Esophagus squamous epithelium (tissue), 5 donors: ENCODE data around the gene KCNQ1. TPM values are rescaled to one million over a fixed set of nuclear protein-coding genes. Genes with fewer than 3 reads are reported as not detected.

Experiments
- DNase-seq: peaks from one replicate; lab custom pipeline; 2025; lab: John Stamatoyannopoulos, UW
- H3K27ac ChIP-seq, 4 donors: fragments of 200-600 bp; sonication (generic); one replicate each; pipeline ENCODE4 v1.5.1; 2016 to 2019; ENCODE audit warnings: mild to moderate bottlenecking in 1 of 4
- H3K27me3 ChIP-seq, 4 donors: fragments of 200-600 bp; sonication (generic); 1 replicate in 3 of 4; 2 replicates in 1 of 4; pipeline versions ENCODE4 v1.5.1 to v1.6.0; 2017 to 2021; ENCODE audit warnings: antibody characterized with exemption in 1 of 4
- H3K36me3 ChIP-seq, 3 donors: fragments of 200-600 bp; sonication (generic); one replicate each; pipeline ENCODE4 v1.5.1; 2016 to 2019
- H3K4me1 ChIP-seq, 3 donors: fragments of 200-600 bp; sonication (generic); one replicate each; pipeline ENCODE4 v1.5.1; 2017 to 2019
- H3K4me3 ChIP-seq, 4 donors: fragments of 200-600 bp; sonication (generic); 1 replicate in 3 of 4; 2 replicates in 1 of 4; pipeline ENCODE4 v1.5.1; 2016 to 2019; ENCODE audit warnings: mild to moderate bottlenecking in 2 of 4, moderate library complexity in 1 of 4
- H3K9me3 ChIP-seq, 3 donors: fragments of 200-600 bp; sonication (generic); one replicate each; pipeline ENCODE4 v1.5.1; 2016 to 2019
- POLR2A ChIP-seq, 4 donors: fragments of 450-650 bp; IDR thresholded peaks; one replicate each; pipeline ENCODE4 v1.6.1; 2017; ENCODE audit warnings: antibody characterized with exemption in 4 of 4, mild to moderate bottlenecking in 4 of 4, moderate library complexity in 3 of 4
- WGBS, 2 donors: methylation state at CpG; one replicate each; pipeline ENCODE4 v1.1.5; 2018; 5-methylcytosine and 5-hydroxymethylcytosine counted together
- intact Hi-C: fragments of 100-400 bp; cut with DNase I; formaldehyde crosslinking; loops from one replicate; pipeline ENCODE4 v1.15.0; 2022
- total RNA-seq, 4 donors: library from RNA; depleted of rRNA; stranded (reverse); fragments of >200 nt; gene quantifications; one replicate each; pipeline ENCODE4 v1.1.0, GENCODE V29; 2016
- TF ChIP-seq, protein P1 (sequence below), 6 experiments: fragments of 450-650 bp in 4 of 6; fragments of 200-600 bp in 2 of 6; sonication (generic) in 2 of 6; IDR thresholded peaks; one replicate each; pipeline ENCODE4 v1.5.1; 2016 to 2019; ENCODE audit warnings: antibody characterized with exemption in 6 of 6, mild to moderate bottlenecking in 4 of 6, moderate library complexity in 4 of 6
- donor health status: DM: yes; HTN: yes; CAD: no.

Gene KCNQ1
- total RNA-seq, 4 donors from 2014 or later: 0.61 to 3.1 (median 0.72) TPM

DNA sequence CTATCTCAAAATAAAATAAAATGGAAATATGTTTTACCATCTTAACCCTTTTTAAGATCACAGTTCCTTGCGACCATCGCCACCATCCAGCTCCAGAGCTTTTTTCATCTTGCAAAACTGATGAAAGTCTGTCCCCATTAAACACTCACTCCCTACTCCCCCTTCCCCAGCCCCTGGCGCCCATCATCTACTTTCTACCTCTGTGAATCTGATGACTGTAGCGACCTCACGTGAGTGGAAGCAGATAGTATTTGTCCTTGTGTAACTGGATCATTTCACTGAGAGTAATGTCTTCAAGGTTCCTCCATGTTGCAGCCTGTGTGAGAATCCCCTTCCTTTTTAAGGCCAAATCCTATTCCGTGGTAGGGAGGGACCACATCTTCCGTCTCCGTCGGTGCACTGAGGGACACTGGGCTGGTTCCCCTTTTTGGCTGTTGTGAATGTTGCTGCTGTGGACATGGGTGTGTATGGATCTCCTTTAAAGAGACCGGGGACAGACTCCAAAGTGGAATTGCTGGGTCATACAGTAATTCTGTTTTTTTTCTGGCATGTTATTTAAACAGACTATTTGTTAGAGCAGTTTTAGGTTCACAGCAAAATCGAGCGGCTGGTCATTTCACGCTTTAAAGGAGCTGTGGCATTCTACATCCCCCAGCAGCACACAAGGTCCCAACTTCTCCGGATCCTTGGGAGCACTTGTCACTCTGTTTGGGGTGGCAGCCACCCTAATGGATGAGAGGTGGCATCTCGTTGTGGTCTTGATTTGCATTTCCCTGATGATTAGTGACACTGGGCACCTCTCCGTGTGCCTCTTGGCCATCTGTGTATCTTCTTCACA lies 120.0 kb downstream of the KCNQ1 start:
- Histone ChIP-seq H3K36me3 (no peaks in the 10 kb centered on the region), H3K27me3 (no peaks in the 10 kb centered on the region), H3K9me3 (no peaks in the 10 kb centered on the region), H3K4me3 (no peak overlapping the region), H3K27ac (no peak overlapping the region), H3K4me1 (no peaks in the 10 kb centered on the region)
- TF ChIP-seq POLR2A (IDR thresholded peaks at IDR 0.05): no peak
- intact Hi-C loops: no loop called here
- no peak for DNase-seq
- WGBS, 2 donors: 84% methylated on average over 15 to 16 of the region's 16 CpGs

GRCh38 chr11:2565447-2566222 lies 120.8 kb downstream of the KCNQ1 start:
- H3K4me1 ChIP-seq: no peaks in the 10 kb centered on the region
- no peak overlapping the region for H3K4me3 ChIP-seq
- 81 to 94% methylated on average over 8 to 10 of the region's 13 CpGs for WGBS, 2 donors
- TF ChIP-seq POLR2A (IDR thresholded peaks at IDR 0.05): no peak
- TF ChIP-seq, protein P1, sequence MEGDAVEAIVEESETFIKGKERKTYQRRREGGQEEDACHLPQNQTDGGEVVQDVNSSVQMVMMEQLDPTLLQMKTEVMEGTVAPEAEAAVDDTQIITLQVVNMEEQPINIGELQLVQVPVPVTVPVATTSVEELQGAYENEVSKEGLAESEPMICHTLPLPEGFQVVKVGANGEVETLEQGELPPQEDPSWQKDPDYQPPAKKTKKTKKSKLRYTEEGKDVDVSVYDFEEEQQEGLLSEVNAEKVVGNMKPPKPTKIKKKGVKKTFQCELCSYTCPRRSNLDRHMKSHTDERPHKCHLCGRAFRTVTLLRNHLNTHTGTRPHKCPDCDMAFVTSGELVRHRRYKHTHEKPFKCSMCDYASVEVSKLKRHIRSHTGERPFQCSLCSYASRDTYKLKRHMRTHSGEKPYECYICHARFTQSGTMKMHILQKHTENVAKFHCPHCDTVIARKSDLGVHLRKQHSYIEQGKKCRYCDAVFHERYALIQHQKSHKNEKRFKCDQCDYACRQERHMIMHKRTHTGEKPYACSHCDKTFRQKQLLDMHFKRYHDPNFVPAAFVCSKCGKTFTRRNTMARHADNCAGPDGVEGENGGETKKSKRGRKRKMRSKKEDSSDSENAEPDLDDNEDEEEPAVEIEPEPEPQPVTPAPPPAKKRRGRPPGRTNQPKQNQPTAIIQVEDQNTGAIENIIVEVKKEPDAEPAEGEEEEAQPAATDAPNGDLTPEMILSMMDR (IDR thresholded peaks at IDR 0.05): no peak
- no peak for DNase-seq
- no peak overlapping the region for H3K27ac ChIP-seq
- H3K9me3 ChIP-seq: no peaks in the 10 kb centered on the region
- no peaks in the 10 kb centered on the region for H3K27me3 ChIP-seq
- intact Hi-C loops: no loop called here
- no peaks in the 10 kb centered on the region for H3K36me3 ChIP-seq

DNA sequence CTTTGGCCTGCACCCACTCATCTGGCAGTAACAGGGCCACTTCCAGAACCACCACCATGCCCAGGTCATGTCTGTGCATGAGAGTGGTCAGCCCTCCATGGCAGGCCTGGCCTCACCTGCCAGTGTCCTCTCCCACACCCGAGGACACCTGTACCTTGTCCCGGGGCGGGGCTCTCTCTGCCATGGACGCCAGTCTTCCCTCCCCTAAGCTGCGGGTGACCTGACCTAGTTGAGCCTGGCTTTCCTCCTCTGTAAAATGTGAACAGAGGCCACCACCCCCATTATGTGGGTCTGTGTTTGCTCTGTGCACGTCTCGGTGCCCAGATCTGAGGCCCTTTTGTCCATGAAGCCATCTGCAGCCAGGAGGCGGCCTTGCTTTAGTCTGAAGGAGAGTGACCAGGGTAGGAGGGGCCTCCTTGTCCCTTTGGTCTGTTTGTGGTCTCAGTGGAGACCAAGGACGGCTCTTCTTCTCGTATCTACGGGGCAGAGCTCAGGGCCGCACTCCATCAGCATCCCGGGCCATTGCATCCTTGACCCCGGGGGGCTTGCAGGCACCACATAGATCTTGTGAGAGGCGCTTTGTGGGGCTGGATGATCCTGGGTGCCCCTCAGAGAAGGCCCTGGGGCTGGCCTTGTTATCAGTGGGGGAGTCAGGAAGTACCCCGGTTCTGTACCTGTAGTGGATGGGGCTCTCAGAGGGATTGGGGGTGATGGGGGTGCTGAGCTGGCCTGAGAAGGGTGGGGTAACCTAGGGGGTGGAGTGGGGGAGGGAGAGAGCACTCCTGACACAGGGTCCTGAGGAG lies 121.6 kb downstream of the KCNQ1 start:
- 83 to 84% methylated on average over 1 to 7 of the region's 16 CpGs for WGBS, 2 donors
- intact Hi-C loops: no loop called here
- DNase-seq: no peak

DNA sequence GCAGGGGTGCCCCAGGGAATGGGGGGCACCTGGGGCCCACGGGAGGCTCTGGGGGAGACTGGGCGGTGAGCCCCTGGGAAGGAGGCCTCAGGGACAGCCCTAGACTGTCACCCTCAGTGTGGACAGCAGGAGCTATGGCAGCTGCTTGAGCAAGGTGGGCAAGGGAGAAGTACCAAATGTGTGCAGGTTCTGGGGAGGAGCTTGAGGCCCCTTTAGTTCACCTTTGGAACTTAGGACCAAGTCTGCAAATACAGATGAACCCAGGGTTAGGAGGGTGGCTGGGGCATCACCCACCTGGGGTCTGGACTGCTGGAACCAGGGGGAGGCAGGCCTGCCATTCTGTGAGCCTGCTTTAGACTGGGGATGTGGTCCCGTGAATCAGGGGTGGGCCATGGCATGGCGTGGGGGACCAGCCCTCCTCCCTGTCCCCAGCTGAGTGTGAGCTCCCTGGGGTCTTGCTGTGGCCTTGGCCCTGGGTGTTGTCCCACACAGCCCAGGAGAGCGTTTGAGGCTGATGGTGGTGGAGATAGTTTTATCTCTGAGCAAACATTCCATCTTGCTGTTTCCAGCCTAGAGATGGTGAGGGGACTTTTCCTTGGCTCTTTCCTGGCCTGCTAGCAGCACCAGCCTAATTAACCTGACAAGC lies 122.3 kb downstream of the KCNQ1 start:
- H3K4me3 ChIP-seq: no peak overlapping the region
- TF ChIP-seq POLR2A (IDR thresholded peaks at IDR 0.05): no peak
- TF ChIP-seq, protein P1 (IDR thresholded peaks at IDR 0.05): no peak
- WGBS, 2 donors: 84 to 86% methylated on average over 2 to 4 of the region's 5 CpGs
- H3K27me3 ChIP-seq: no peaks in the 10 kb centered on the region
- no peak overlapping the region for H3K27ac ChIP-seq
- intact Hi-C loops: no loop called here
- no peaks in the 10 kb centered on the region for H3K36me3 ChIP-seq
- H3K4me1 ChIP-seq: no peaks in the 10 kb centered on the region
- DNase-seq: no peak
- no peaks in the 10 kb centered on the region for H3K9me3 ChIP-seq

More for the DNA sequence above, 121.6 kb downstream of the KCNQ1 start:
- no peaks in the 10 kb centered on the region for H3K4me1 ChIP-seq
- no peaks in the 10 kb centered on the region for H3K36me3 ChIP-seq
- H3K9me3 ChIP-seq: no peaks in the 10 kb centered on the region
- TF ChIP-seq, protein P1 (IDR thresholded peaks at IDR 0.05): no peak
- no peak for TF ChIP-seq POLR2A (IDR thresholded peaks at IDR 0.05)
- H3K4me3 ChIP-seq: no peak overlapping the region
- H3K27ac ChIP-seq: no peak overlapping the region
- H3K27me3 ChIP-seq: no peaks in the 10 kb centered on the region

- TF ChIP-seq, protein P1 (IDR thresholded peaks at IDR 0.05): no peak
- no peak for TF ChIP-seq POLR2A (IDR thresholded peaks at IDR 0.05)
- intact Hi-C loops: no loop called here
- DNase-seq: no peak
These were observed 124.5 kb downstream of the KCNQ1 start for GRCh38 chr11:2569321-2569721.

More at GRCh38 chr11:2569321-2569721, 124.5 kb downstream of the KCNQ1 start:
- Histone ChIP-seq H3K27ac (no peak overlapping the region), H3K9me3 (no peaks in the 10 kb centered on the region), H3K4me3 (no peak overlapping the region), H3K4me1 (no peaks in the 10 kb centered on the region), H3K27me3 (no peaks in the 10 kb centered on the region), H3K36me3 (no peaks in the 10 kb centered on the region)
- 67 to 73% methylated on average over 4 to 10 of the region's 14 CpGs for WGBS, 2 donors
